ENCODE measurements around the gene S100A16.
"Not testable (repeated sequence)": the region's sequence is repeated elsewhere in the genome, so short reads cannot be mapped to it uniquely, and the experiment has no call there.

DNA sequence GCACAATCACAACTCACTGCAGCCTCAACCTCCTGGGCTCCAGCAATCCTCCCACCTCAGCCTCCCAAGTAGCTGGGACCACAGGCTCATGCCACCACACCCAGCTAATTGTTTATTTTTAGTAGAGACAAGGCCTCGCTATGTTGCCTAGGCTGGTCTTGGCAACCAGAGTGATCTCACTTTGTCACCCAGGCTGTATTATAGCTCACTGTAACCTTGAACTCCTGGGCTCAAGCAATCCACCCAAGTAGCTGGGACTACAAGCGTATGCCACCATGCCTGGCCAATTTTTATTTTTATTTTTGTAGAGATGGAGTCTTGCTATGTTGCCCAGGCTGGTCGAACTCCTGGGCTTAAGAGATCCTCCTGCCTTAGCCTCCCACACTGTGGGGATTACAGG is 50.9 kb downstream of the S100A16 start:
- not testable (repeated sequence) for TF ChIP-seq CTCF, POLR2AphosphoS5, POLR2A (IDR thresholded peaks at IDR 0.05)
